Body of pancreas (tissue), 4 donors: ENCODE measurements around the gene TFAM.

Experiments
- CTCF ChIP-seq, 7 experiments: fragments of 450-650 bp in 4 of 7; fragments of 200-600 bp in 3 of 7; sonication (generic) in 3 of 7; IDR thresholded peaks; one replicate each; pipeline ENCODE4 v1.5.1; 2016 to 2019; ENCODE audit warnings: antibody characterized with exemption in 7 of 7
- POLR2A ChIP-seq, 3 donors: fragments of 450-650 bp; IDR thresholded peaks; one replicate each; pipeline ENCODE4 v1.6.1; 2016; ENCODE audit warnings: antibody characterized with exemption in 3 of 3, mild to moderate bottlenecking in 2 of 3

GRCh38 chr10:58433571-58433970 lies 48.4 kb downstream of the TFAM start:
- TF ChIP-seq CTCF (IDR thresholded peaks at IDR 0.05) (no peak), POLR2A (IDR thresholded peaks at IDR 0.05) (no peak)
